HuH-7.5 (cell line): ENCODE data around the gene TGM2.
"Not testable (repeated sequence)": the region's sequence is repeated elsewhere in the genome, so short reads cannot be mapped to it uniquely, and the experiment has no call there.

ENCODE experiments used
- DNase-seq: peaks from one replicate; pipeline ENCODE4 v3.0.0; 2011; ENCODE audit warnings: low spot score

The TGM2 gene

DNA sequence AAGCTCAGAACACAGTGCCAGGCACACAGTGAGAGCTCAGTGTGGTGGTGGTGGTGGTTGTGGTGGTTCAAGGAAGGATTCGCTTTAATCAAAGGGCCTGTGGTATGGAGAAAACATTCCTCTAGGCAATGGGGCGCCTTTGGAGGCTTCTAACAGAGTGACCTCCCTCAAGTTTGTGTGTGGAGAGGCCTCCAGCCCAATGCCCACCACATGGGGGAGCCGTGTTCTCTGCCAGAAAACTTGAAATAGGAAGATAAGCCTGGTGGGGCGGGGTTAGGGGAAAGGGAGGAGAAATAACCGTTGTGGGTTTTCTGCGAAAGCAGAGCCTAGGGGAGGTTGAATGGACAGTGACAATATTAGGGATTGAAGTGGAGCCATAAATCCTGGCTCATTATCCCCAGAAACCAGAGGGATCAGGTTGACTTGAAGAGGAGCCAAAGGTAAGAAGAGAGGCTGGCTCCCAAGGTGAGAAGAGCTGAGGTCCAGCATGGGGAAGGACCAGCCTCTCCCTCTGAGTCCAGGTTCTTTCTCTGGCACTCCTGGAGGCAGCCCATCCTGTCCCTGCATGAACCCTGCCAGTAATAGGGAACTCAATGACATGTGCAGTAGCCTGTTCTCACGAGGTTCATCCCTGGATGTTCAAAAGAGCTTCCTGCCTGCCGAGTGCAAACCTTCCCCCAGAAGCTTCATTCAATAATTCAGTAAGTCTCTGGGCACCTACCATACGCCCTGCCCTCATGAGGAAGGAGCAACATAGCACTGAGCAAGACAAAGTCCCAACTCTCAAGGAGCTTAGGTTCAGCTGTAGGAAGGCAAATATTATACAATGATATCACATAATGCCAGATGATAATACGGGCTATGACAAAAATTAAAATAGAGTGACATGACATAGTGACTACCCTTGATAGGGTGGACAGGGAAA, 51.4 kb downstream of the TGM2 start:
- no peak for DNase-seq

DNA sequence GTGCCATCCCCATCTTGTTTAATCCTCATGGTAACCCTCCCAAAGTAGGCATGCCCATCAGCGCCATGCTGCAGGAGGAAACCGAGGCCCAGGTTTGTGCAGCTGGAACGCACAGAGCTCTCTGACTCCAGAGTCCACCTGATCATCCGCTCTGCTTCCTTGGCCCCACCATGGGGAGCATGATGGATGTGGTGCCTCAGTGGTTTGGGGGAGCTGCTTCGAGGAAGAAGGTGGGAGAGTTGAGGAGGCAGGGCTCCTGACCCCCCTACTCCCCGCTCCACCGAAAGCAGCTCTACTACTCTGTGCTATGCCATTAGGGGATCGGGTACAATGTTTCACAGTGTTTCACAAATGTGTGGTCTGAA, 52.2 kb downstream of the TGM2 start:
- no peak for DNase-seq

DNA sequence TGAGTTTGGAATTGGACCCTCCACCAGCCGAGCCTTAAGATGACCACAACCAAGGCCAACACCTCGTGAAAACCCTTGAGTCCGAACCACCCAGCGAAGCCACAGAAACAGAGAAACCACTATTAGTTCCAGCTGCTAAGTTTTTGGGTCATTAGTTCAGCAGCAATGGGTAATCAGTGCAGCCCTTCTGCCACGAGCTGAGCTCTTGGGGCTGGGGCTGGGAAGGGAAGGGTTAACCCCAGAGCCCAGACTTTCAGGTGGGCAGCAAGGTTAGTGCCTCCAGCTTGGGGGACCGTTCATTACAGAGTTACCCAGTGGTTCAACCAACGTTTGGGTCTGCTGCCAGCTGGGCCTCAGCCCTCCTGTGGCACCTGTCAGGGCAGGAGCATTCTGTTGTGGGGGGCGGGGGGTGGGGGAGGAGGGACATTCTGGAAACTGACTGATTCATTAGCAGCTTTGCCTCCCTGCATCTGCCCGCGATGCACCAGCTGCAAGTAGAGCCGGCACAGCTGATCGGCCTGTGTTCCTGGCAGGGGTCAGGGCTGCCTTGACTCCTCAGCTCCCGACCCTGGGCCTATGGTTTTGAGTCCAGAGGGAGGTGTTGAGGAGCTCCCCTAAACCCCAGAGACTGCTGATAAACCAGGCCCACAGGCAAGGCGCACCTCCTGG, 52.7 kb downstream of the TGM2 start:
- no peak for DNase-seq

DNA sequence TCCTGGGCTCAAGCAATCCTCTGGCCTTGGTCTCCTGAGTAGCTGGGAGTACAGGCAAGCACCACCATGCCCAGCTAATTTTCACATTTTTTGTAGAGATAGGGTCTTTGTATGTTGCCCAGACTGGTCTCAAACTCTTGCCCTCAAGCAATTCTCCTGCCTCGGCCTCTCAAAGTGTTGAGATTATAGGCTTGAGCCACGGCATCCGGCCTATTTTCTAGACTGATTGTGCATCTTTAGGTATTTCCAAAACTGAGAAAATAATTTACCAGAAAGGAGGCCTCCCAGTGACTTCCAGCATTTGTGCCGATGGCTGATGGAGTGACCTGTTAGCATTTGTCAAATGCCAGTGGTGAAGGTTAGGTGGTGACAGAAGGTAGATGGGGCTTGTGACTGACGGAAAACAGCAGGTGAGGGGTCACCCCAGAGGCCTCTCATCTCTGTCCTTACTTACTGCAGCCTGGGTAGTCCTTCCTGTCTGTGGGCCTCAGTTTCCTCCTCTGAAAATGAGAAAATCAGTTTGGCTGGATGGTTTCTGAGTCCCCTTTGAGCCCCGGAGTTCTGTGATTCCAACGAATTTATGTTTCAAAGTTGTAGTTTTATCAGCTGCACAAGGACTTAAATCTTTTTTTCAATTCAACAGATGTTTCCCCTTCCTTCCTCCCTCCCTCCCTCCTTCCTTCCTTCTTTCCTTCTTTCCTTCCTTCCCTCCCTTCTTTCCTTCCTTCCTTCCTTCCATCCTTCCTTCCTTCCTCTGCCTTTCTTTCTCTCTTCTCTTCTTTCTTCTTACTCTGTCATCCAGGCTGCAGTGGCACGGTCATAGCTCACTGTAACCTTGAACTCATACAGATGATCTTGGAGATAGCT, 53.5 kb downstream of the TGM2 start:
- no peak for DNase-seq

GRCh38 chr20:38110525-38111178, 54.4 kb downstream of the TGM2 start:
- DNase-seq, result no peak

GRCh38 chr20:38109591-38110524, 55.2 kb downstream of the TGM2 start:
- no peak for DNase-seq

GRCh38 chr20:38108986-38109541, 56.0 kb downstream of the TGM2 start:
- no peak for DNase-seq

DNA sequence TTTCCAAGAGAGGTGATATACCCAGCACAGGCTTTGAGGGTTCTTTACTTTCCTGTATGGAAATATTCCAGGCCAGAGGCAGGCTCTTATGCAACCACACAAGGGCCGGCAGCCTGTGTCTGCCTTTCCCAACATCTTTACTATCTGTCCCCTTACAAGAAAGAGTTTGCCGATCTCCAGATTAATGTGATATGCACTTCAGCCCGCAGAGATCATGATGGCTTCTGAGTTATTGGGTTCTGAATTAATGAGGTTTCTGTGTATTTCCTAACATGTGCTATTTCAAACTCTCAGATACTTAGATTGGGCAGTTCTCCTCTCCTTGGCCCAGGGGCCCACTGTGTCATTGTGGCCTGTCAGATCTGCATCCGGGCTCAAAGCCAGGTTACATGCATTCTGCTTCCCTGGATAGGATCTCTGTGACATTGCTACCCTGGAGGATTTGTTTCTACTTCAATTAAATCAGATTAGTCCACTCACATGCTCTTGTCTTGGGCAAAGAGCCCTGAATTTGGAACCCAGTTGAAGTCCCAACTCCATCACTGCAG, 56.6 kb downstream of the TGM2 start:
- DNase-seq, result no peak

GRCh38 chr20:38107916-38108315, 57.2 kb downstream of the TGM2 start:
- DNase-seq, result not testable (repeated sequence)

DNA sequence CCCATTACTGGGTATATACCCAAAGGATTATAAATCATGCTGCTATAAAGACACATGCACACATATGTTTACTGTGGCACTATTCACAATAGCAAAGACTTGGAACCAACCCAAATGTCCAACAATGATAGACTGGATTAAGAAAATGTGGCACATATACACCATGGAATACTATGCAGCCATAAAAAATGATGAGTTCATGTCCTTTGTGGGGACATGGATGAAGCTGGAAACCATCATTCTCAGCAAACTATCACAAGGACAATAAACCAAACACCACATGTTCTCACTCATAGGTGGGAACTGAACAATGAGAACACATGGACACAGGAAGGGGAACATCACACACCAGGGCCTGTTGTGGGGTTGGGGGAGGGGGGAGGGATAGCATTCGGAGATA, 57.7 kb downstream of the TGM2 start:
- not testable (repeated sequence) for DNase-seq

DNA sequence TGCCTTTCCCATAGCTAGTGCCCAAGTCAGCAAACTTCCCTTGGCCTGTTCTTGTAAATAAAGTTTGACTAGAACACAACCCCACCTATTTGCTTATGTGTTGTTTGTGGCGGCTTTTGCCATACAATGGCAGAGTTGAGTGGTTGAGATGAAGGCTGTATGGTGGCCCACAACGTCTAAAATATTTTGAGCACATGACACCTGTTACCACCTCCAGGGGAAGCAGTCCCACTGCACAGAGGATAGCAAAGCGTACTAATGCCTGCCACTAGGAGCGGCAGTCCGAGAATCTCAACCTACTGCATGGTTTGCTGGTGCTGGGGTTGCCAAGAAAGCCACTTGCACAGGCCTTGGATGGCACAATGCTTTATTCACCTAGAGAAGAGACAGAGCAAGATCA, 58.6 kb downstream of the TGM2 start:
- DNase-seq, result no peak

GRCh38 chr20:38104285-38104684, 60.8 kb downstream of the TGM2 start:
- DNase-seq, result no peak

DNA sequence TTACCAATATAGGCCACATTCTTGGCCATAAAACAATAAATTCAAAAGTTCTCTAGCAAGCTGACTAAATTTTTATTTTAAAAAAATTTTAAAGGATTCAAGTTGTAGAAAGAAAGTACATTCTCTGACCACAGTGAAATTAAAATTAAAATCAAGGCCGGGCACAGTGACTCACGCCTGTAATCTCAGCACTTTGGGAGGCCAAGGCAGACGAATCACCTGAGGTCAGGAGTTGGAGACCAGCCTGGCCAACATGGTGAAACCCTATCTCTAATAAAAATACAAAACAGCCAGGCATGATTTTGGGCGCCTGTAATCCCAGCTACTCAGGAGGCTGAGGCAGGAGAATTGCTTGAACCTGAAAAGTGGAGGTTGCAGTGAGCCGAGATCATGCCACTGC, 62.9 kb downstream of the TGM2 start:
- DNase-seq, result not testable (repeated sequence)

DNA sequence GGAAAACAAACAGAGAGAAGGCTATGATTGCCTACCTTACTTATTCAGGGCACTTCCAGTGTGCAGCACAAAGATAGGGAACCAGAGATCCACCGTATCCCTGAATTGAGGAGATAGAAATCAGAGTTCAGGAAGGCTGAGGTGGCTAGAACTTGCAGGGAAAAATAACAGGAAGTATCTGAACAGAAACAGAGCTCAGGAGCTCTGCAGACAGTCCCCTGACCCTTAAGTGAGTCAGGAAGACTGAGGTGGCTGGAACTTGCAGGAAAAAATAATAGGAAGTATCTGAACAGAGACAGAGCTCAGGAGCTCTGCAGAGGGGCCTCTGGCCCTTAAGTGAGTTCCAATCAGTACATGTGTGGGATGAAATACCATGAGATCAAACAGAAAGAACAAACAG, 66.1 kb downstream of the TGM2 start:
- DNase-seq, result no peak

GRCh38 chr20:38095017-38095686, 69.9 kb downstream of the TGM2 start:
- DNase-seq, result no peak

DNA sequence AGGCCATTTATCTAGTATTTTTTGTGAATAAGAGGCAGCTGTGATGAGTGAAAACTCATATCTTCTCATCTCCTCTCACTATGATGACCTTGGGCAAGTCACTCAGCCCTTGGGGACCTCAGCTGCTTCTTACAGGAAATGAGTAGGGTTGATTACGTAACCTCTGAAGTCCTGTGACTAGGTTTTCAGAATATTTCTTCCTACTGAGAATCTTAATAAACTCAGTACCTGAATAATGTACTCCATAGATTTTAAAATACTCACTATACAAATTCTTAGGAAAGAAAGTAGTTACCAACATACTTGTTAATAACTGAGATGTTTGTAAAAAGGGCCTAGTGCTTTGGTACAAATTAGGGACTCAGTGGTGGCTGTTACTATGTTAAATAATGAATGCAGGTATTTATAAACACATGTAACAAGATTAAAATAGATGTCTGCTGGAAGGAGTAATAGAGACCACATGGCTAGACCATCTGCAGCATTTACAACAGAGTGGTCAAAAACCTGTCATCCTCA, 70.6 kb downstream of the TGM2 start:
- DNase-seq, result no peak

- no peak for DNase-seq
Observed at GRCh38 chr20:38093641-38094077, 71.4 kb downstream of the TGM2 start.

DNA sequence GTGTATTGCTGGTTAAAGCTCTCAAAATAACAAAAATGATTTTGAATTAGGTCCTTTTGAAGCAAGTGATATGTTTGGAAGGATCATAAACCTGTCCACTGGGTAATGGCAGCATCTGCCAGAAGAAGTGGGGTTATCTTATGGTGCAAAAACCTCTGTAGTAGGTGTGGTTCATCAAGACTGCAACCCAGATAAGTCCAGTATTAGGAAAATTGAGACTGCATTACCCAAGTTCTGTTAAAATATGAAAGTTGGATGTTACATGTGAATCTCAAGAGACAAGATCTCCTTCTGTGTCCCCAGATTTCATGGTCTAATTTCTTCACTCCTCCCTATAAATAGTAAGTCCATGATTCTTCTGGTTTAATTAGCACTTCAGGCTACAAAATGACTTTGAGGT, 72.2 kb downstream of the TGM2 start:
- no peak for DNase-seq

DNA sequence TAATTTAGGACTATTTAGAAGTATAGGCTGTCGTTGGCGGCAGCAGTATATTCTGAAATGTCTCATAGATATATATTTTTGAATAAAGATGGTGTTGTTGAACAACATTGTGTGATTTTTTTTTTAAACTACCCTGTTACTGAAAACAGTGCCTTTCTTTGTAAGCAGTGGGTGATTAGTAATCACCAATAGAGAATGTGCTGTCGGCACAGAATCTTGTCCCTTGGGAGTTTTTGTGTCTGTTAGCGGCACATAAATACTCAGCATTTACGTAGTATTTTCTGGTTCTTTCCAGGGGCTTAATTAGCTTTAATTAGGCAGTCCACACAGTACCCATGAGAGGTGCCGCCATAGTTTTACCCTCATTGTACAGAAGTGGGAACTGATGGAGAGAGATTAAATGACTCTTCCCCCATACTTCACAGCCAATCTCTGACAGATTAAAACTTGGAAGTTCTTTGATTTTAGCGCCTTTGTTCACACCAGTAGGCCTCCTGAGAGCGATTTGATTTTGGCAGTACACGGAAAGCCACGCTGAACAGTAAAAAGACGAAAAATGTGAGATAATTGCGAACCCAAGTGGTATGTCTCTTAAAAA, 72.7 kb downstream of the TGM2 start:
- no peak for DNase-seq
